ENCODE data around the gene SPEM3.

The SPEM3 gene

DNA sequence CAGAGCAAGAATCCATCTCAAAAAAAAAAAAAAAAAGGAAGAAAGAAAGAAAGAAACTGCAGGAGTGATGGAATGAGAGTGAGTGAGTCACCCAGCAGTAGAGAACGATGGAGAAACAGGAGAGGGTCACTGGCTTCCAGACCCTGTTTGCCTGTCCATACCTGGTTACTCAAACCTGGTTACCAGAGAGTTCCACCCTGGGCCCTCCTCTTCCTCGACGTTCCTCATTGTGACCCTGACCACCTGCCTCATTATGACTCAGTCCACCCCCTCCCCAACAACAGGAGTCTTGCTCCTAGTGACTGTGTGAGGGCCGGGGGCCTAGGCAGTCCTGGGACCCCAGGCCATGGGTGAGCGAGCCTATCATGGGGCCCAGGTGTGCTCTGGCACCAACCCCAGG lies at the start of gene SPEM3:
SPEM3 (plus strand) TSS at position 301 of the 400 bp plus-strand sequence; CDS start at position 347, 46 bp downstream.
- DNase-seq: no peak

DNA sequence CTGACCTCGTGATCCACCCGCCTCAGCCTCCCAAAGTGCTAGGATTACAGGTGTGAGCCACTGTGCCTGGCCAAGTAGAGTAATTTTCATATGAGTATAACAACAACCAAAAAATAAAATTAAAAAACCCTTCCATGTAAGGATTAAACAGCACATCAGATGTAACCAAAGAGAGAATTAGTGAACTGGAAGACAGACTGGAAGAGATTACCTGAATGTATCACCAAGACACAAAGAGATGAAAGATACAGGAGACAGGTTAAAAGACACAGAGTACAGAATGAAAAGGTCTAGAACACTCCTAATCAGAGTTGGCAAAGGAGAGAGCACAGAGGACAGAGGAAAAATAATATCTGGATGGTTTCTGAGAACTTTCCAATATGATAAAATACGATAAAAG lies 49.5 kb upstream of the SPEM3 start:
- no peak for DNase-seq

DNA sequence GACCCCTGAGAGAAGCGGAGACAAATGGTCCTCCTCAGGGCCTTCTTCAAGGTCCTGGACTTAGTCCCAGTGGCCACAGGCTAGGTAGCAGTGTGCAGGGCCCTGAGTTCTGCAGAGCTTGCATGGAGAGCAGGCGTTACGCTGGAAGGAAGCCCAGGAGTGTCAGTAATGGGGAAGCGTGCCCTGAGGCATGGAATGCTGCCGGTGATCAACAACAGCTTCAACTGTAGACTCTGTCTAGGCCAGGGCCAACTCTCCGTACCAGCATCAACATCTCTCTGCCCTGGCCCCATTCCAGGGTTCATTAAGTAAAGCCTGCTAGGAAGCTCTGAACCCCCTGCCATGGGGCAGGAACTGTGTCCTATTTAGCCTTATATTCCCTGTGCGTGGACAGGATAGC lies 48.3 kb upstream of the SPEM3 start:
- no peak for DNase-seq

DNA sequence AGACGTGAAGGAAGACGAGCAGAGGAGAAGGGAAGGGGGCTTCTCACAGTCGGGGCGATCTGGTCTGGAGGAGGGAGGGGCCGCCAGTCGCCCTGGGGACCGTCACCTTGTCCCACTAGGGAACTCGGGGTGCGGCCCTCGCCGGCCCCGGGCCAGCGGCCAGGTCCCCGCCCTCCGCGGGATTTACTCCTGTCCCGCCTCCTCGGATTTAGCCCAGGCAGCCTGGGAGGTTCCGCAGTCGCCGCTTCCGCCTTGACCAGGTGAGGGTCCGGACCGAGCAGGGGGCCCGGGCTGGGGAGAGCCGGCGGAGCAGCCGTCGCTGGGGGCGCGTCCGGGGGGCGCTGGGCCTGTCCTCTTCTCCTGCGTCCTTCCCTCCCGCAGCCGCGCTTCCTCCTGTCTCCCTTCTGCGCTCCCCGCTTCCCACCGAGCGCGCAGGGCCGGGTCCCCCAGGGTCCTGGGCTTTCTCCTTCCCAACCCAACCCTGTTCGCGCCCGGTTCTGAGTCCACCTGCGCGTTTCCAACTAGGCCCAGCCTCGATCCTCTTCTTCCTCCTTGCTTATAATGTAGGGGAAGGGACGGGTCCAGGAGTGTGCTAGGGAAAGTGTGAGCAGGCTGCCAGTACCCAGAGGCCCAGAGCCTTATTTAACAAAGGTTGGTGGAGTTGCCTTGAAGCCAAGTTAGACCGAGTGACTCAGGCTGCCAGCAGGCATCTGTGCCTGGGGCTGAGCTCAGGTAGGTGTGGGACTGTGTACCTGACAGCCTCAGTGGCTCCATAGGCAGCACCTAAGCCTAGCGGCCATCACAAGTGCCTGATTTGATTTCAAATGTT lies 47.6 kb upstream of the SPEM3 start, which contains the start of gene TNK1:
TNK1 (plus strand) TSS at position 235 of the 829 bp plus-strand sequence. CDS start 1,838 bp downstream, outside the sequence.
- no peak for DNase-seq

DNA sequence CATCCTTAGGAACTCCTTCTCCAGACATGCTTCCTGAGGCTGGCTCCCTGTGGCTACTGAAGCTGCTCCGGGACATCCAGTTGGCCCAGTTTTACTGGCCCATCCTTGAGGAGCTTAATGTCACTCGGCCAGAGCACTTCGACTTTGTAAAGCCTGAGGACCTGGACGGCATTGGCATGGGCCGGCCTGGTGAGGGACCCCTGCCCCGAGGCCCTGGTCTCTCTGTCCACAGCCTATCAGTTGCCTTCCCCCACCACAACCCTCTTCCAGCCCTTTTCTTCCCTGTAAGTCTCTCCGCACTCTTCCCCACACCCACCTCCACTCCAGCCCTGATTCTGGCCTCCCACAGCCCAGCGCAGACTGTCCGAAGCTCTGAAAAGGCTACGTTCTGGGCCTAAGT lies 45.8 kb upstream of the SPEM3 start:
- DNase-seq: no peak

DNA sequence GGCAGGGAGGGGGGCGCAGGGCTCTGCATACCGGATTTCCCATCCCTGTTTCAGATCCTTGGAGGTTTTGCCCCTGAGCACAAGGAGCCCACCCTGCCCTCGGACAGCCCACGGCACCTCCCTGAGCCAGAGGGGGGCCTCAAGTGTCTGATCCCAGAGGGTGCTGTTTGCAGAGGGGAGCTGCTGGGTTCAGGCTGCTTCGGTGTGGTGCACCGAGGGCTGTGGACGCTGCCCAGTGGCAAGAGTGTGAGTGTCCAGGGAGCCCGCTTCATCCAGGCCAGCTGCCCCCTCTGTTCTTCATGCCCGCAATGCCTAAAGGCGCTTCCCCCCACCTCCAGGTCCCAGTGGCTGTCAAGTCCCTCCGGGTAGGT lies 45.3 kb upstream of the SPEM3 start:
- no peak for DNase-seq

DNA sequence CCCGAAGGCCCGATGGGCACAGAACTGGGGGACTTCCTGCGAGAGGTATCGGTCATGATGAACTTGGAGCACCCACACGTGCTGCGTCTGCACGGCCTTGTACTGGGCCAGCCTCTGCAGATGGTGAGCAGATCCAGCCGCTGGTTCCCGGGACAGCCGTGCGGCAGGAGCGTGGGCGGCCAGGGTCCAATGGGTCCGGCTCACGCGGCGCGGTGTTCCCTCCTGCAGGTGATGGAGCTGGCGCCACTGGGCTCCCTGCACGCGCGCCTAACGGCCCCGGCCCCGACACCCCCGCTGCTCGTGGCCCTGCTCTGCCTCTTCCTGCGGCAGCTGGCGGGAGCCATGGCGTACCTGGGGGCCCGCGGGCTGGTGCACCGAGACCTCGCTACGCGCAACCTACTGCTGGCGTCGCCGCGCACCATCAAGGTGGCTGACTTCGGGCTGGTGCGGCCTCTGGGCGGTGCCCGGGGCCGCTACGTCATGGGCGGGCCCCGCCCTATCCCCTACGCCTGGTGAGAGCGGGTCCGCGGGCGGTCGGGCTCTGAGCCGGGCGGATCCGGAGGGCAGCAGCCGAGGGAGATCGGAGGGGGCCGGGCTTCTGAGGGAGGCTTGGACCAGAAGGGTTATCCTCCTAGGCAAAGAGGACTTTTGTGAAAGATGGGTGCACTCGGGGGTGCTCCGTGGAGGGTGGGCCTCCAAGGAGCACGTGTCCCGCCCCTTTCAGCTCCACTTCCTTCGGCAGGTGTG lies 44.7 kb upstream of the SPEM3 start:
- no peak for DNase-seq

DNA sequence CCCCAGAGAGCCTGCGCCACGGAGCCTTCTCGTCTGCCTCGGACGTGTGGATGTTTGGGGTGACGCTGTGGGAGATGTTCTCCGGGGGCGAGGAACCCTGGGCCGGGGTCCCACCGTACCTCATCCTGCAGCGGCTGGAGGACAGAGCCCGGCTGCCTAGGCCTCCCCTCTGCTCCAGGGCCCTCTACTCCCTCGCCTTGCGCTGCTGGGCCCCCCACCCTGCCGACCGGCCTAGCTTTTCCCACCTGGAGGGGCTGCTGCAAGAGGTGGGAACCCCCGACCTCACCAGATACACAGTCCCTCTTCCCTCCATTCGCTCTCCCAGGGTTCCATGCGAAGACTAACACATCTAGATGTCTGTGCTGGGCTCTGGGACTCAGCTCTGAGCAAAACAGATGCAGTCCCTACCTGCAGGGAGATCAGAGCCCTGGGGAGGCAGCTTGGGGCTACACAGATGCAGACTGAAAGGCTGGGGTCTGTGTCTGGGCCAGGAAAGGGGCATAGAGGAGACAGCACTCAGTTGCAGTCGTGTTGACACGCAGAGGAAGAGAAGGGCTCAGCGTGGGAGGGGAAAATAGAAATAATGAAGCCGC lies 44.1 kb upstream of the SPEM3 start:
- DNase-seq: no peak

DNA sequence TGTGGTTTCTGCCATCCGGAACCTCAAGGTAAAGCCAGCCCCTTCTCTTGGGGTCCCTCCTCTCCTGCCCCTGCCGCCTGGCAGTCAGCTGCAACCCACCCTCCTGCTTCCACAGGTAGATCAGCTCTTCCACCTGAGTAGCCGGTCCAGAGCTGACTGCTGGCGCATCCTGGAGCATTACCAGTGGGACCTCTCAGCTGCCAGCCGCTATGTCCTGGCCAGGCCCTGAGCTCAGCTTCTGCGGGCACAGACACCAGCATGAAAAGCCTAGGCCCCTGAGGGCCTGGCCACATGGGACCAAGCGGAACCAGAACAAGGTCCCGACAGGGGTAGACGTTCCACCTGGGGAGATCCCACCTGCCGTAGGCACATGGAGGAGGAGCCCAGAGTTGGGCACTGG lies 39.8 kb upstream of the SPEM3 start:
- no peak for DNase-seq

DNA sequence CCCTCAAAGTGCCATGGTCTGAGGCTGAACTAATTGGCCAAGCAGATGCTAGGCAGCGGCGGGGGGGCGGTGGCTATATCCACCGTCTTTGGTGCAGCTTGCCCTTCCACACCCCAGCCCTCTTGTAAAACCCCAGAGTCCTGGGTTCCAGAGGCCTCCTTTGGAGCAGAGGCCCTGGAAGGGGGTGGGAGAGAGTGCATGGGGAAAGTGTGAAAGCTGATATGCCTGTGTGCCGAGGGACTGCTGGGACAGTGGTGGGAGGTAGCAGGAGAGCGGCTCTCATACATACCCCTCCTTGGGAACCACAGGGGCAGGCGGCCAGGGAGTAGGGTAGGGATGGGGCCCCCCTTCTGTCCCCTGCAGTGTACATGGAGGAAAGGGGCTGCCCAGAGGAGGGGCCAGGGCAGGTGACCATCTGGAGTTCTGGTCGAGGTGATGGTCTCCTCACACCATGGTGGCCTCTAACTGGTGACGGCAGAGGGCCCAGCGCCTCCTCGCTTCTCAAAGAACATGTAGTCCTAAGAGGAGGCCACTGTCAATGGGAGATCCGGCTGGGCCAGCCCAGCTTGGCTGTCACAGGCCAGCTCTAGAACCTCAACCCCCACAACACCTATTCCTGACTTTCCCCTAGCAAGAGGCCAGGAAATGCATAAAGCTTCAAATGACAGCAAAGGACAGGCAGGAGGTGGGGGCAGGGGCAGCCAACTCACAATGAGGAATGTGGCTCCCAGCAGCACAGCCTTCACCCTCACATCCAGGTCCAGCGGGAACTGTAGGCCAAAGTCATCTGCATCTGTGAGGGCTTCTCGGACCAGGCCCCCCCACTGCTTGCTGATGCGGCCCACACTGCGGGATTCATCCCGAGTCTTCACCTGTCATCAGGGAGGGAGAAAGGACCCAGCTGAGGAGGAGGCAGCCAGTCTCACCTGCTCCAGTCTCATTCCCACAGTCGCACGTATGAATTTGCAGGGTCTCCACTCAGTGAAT lies 38.4 kb upstream of the SPEM3 start:
- no peak for DNase-seq

DNA sequence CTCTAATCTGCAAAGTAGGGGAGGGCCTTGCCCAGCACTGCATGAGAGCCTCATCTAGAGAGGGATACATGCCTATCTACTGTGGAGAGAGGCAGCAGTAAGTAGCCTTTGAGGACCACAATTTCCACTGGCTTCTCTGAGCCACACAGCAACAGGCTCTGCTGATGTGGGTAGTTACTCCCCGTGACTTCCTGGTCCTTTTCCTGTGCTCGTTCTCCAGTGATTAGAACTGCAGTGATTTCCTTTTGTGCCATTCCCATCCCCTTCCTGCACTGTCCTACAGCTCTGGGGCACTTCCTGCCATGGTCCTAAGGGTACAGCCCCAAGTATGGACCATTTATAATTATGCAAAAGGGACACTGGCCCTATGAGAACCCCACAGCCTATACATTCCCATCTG lies 37.4 kb upstream of the SPEM3 start:
- no peak for DNase-seq

DNA sequence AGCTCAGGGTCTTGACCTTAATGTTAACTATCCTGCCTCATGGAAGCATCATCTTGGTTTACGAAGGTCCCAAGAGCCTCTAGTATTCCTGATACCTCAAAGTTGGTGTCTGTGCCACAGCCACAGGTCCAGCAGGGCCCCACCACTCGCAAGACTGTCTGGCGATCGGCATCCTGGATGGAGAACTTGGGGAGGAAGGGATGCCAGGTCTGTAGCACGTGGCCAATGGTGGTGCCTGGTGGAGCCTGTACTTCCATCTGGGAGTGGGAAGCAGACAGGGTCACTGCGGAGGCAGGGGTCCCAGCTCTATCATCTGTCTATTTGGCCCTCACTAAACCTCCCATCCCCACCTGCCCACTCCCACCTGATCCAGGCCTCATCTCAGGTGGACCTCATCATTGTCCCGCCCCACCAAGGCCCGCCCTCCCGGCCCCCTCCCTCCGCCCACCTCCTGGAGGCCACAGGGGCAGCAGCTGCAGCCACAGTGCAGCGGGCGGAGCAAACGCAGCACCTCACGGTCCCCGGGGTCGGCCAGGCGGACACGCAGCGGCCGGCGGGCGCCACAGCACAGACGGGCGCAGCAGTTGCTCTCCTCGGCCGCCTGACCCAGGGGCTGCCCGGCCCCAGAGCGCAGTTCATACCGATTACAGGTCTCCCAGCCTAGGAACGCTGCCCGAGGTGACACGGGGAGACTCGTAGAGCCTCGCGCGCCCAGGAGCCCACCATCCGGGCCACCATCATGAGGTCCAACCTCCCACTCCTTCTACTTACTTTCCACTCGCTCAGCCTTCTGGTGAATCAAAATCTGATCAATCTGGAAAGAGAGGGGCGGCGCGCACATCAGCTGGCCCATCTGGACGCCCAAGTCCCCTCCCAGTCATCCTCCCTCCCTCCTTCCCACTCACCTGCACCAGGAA lies 35.7 kb upstream of the SPEM3 start:
- DNase-seq: no peak

DNA sequence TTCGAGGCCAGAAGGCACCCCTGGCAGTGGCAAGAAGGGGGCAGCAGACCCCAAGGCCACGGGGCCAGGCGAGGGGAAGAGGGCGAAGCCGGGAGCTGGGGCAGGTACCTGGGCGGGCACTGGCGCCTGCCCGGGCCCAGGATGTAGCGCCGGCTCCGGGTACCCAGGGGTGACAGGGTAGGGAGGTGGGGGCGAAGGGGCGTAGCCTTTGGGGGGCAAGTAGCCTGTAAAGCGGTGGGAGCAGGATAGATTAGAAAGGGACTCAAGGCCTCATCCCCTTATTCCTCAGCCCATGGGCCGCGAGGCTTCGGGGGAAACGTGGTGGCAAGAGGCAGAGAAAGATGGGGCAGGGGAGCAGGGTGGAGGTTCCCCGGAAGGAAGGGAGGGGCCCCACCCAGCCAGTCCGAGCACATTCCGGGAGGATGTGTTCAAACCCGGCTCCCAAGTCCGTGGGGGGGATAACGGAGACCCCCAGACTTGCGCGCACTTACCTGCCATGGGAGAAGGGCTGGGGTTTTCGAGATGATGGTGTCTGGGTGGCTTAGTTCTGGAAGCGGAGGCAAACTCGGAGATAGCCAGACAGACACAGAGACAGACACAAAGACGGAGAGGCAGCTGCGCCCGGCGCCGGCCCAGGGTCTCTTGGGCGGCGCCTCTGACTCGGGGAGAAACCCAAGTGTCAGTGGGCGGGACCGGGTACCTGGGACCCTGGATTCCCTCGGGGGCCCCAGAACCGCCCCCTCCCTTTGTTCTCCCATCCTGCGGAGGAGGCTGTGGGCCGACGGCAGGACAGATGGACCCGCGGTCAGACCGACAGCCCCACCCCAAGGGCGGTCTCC lies 34.8 kb upstream of the SPEM3 start:
- DNase-seq: no peak

DNA sequence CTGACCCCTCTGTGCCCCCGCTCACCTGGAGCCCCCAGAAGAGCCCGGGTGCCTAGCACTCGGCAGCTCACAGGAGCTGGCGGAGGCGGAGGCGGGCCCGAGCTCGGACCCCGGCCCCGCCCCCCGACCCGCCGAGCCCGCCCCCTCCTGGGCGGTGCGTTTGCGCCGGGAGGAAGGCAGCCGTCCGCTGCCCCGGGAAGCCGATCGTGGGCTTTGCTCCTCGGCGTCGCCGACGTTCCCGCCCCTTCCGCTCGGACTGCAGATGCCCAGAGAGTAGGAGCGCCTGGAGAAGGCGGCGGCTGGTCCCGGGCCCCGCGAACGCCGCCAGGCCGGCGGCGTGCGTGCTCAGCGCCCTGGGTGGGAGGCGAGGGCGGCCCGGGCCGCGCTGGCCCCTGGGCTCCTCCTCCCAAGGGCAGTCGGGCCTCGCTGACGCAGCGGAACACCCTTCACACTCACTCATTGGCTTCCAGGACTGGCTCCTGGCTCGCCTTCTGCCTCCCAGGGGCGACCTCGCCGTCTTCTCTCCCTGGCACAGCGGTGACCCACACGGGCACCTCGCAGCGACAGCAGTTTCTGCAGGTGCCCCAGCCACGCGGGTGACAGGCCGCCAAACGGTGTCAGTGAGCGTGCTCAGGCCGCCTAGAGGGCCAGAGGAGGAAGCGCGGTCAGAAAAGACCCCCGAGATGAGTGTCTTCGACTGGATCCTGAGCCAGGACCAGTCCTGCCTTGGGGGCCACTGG lies 34.0 kb upstream of the SPEM3 start, which contains the start of gene PLSCR3:
PLSCR3 (minus strand) TSS at position 74 of the 740 bp plus-strand sequence. CDS start 415 bp downstream, outside the sequence.
- no peak for DNase-seq

DNA sequence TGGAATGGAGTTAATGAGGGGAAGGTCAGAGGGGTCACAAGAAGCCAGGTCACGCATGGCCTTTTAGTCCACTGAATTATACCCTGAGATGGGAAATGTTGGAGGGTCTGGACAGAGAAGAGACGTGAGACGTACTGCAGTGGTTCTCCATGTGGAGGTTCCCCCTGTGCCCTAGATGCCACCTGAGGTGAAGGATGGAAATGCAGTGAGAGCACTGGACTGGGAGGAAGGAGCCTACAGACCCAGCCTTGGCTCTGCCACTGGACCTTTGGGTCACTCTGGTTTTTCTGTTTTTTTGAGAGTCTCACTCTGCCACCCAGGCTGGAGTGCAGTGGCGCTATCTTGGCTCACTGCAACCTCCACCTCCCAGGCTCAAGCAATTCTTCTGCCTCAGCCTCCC lies 32.5 kb upstream of the SPEM3 start:
- DNase-seq: no peak

DNA sequence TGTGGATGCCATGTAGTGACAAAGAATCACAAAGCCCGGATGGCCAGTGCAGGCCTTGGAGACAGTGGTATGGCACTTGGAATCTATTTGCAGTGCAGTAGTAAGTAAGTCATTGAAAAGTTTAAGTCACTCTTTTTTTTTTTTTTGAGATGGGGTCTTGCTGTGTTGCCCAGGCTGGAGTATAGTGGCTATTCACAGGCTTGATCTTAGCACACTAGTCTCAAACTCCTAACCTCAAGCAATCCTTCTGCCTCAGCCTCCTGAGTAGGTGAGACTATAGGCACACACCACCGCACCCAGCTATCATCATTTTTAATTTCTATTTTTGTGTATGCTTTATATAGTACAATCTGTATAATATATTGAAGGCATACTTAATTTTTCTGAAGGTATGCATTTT lies 30.0 kb upstream of the SPEM3 start:
- no peak for DNase-seq

DNA sequence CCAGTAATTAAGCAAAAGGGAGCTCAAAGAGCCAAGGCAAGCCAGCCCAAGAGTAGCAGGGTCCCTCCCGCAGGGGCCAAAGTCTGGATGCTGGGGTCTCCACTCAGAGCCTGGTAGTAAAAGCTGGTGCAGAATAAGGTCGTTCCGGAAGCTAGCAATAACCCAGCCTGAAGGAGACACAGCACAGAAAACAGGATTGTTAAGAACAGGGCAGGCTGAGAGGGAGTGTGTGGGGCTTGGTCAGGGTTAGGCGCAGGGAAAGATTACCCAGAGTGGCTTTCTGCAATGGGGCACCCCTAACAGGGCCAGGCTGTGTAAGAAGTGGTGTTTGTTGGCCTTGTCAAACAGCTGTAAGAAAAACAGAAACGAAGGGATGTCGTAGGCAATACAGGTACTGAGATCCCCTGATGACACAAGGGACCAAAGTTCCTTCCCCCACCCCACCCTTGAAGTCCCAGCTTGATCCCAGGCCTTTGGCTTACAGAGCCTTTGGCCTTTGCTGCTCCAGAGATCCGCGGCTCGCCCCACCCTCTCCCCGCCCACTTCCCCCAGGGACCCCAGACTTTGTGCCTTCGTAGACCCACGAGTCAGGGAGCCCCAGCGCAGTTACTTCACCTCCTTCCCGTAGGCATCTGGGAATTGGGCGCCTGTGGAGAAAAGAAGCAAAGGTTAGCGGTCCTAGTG lies 25.5 kb upstream of the SPEM3 start:
- DNase-seq: no peak

DNA sequence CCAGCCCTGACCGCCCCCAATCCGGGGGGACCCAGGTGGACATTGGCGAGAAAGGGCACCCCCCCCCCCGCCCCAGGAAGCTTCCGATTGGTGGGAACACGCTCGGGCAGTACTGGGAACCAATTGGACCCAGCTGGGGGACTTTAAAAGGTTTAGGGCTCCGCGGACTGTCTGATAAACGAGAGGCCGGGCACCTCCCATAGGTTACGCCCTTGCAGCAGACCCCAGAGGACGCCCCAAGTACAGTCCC lies 25.0 kb upstream of the SPEM3 start:
- no peak for DNase-seq

DNA sequence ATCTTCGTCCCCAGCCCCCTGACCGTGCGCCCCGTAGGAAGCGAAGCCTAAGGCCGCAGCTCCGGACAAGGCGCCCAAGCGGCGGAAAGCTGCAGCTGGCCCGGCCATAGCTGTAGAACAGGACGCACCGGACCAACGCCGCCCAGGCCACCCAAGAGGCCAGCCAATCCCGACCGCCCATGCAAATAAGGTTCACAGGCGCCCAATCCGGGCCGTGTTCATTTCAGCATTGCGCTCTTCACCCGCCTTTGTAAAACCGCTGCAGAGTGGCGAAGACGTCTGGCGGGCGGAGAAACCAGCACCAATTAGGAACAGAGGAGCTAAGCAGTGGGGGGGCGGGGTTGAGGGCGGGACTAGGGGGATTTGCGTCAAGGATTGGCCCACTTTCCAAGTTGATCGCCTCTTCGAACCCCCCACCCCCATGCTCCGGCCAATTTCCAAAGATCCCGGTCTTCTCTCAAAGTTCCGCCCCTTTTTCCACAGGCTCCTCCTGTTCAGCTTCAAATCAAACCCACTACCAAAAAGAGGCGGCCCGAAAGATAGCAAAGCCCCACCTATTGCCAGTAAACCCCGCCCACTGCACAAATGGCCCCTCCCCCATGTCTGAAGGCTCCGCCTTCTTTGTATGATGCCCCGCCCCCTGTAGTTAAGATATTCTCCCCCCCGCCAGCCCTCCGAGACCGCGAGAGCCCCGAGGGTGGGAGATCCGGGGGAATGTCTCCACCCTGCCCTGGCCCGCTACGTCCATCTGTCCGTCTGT lies 24.5 kb upstream of the SPEM3 start, which contains the start of gene TMEM256:
TMEM256 (minus strand) TSS at position 121 of the 760 bp plus-strand sequence; CDS start at position 108, 13 bp downstream.
- peak; percentile 57 for DNase-seq

Measured in SIG-M5 (cell line).